Psoas muscle (tissue), 8 donors: ENCODE measurements around the gene BTBD17. TPM values are rescaled to one million over a fixed set of nuclear protein-coding genes. Genes with fewer than 3 reads are reported as not detected.

Source experiments
- ATAC-seq, 4 donors: fragments of 200-7000 bp; cut with Tn5 transposase; one replicate each; pipeline ENCODE4 v1.9.1; 2020; ENCODE audit warnings: moderate library complexity in 3 of 4, mild to moderate bottlenecking in 2 of 4
- DNase-seq, 2 donors: peaks; one replicate each; pipeline ENCODE4 v3.0.0-alpha.2; 2020
- H3K27ac ChIP-seq: fragments of 200-600 bp; one replicate; pipeline ENCODE4 v1.8.0; 2022
- H3K27me3 ChIP-seq, 3 donors: fragments of 200-600 bp in 1 of 3; one replicate each; pipeline versions ENCODE4 v1.6.1 to v1.8.0; 2013 to 2022; ENCODE audit warnings: low read length in 2 of 3, mild to moderate bottlenecking in 2 of 3, moderate library complexity in 1 of 3; ENCODE audit not compliant: insufficient read depth in 3 of 3
- H3K36me3 ChIP-seq, 2 donors: fragments of 200-600 bp in 1 of 2; one replicate each; pipeline versions ENCODE4 v1.6.1 to v1.8.0; 2013 to 2022; ENCODE audit warnings: low read depth in 1 of 2, mild to moderate bottlenecking in 1 of 2, moderate library complexity in 1 of 2; ENCODE audit not compliant: insufficient read depth in 1 of 2
- H3K4me1 ChIP-seq: fragments of 200-600 bp; one replicate; pipeline ENCODE4 v1.8.0; 2022
- H3K4me3 ChIP-seq: fragments of 200-600 bp; one replicate; pipeline ENCODE4 v1.8.0; 2022; ENCODE audit warnings: mild to moderate bottlenecking
- H3K9me3 ChIP-seq: fragments of 200-600 bp; one replicate; pipeline ENCODE4 v1.8.0; 2022
- CTCF ChIP-seq: fragments of 200-600 bp; IDR thresholded peaks from one replicate; pipeline ENCODE4 v1.8.0; 2022; ENCODE audit warnings: antibody characterized with exemption
- WGBS, 3 donors: extraction: QIAGEN DNeasy Blood & Tissue Kit; methylation state at CpG; one replicate each; pipeline versions ENCODE4 v1.1.6 to v1.1.7; 2013; 5-methylcytosine and 5-hydroxymethylcytosine counted together
- intact Hi-C, 2 donors: fragments of 100-400 bp; cut with DNase I; formaldehyde crosslinking; loops; one replicate each; pipeline versions ENCODE4 v1.11.0 to v1.14.2; 2022
- polyA plus RNA-seq, 3 donors: library from polyadenylated mRNA; stranded (reverse); fragments of 200-250 nt; gene quantifications; one replicate each; pipeline ENCODE4 v1.2.3, GENCODE V29; 2013
- total RNA-seq, 4 donors: library from RNA; stranded (reverse); fragmentation: NEBNext Ultra II Directional in 2 of 4; extraction: Animal tissue kit (Norgen Biotek cat#: 25700) in 2 of 4; gene quantifications; one replicate each; pipeline versions ENCODE4 v1.2.1 to v1.2.4, GENCODE V29; 2021 to 2023
- donor health status: healthy with polysubstance abuse.
- donor health status: DM: no; HTN: no; CAD: no; lungs with moderate emphysema.
- donor health status: Bipolar disorder and iron deficiency.
- donor health status: healthy.
- donor health status: DM: yes; HTN: yes; CAD: no.
- donor health status: DM: no; HTN: no; CAD: no.
- donor health status: DM: no; HTN: no; CAD: no.
- donor health status: DM: yes; HTN: yes; CAD: no.

Gene BTBD17
- total and polyA plus RNA-seq, 7 donors, result not detected

- no peak for TF ChIP-seq CTCF
- no peak for ATAC-seq
- intact Hi-C loops, result no loop called here
- no peak overlapping the region for H3K27ac ChIP-seq
- no peak for DNase-seq
- WGBS, 3 donors, result 46 to 51% (median 48%) methylated on average over 10 of the region's 10 CpGs
- no peaks in the 10 kb centered on the region for H3K36me3 ChIP-seq
- H3K4me3 ChIP-seq, result no peak overlapping the region
- H3K4me1 ChIP-seq, result no peaks in the 10 kb centered on the region
- H3K9me3 ChIP-seq, result no peaks in the 10 kb centered on the region
- H3K27me3 ChIP-seq, result no peaks in the 10 kb centered on the region
Measured at GRCh38 chr17:74316220-74316619, 45.4 kb downstream of the BTBD17 start.

GRCh38 chr17:74314877-74315276 lies 46.8 kb downstream of the BTBD17 start:
- ATAC-seq (no peak), DNase-seq (no peak)
- Histone ChIP-seq H3K36me3 (no peaks in the 10 kb centered on the region), H3K27ac (no peak overlapping the region), H3K27me3 (no peaks in the 10 kb centered on the region), H3K9me3 (no peaks in the 10 kb centered on the region), H3K4me1 (no peaks in the 10 kb centered on the region), H3K4me3 (no peak overlapping the region)
- WGBS, 3 donors, result 77 to 86% (median 81%) methylated on average over 15 of the region's 15 CpGs
- intact Hi-C loops, result no loop called here
- no peak for TF ChIP-seq CTCF

GRCh38 chr17:74309902-74310301 lies 51.8 kb downstream of the BTBD17 start:
- Histone ChIP-seq H3K9me3 (no peaks in the 10 kb centered on the region), H3K36me3 (no peaks in the 10 kb centered on the region), H3K27me3 (no peaks in the 10 kb centered on the region), H3K4me1 (no peaks in the 10 kb centered on the region), H3K4me3 (no peak overlapping the region), H3K27ac (no peak overlapping the region)
- DNase-seq (no peak), ATAC-seq (no peak)
- 70 to 86% (median 74%) methylated on average over 12 of the region's 12 CpGs for WGBS, 3 donors
- TF ChIP-seq CTCF, result no peak
- intact Hi-C loops, result no loop called here

- no peak for DNase-seq
- intact Hi-C loops, result no loop called here
- ATAC-seq, result no peak
- Histone ChIP-seq H3K27ac (no peak overlapping the region), H3K4me3 (no peak overlapping the region), H3K27me3 (no peaks in the 10 kb centered on the region), H3K9me3 (no peaks in the 10 kb centered on the region), H3K4me1 (no peaks in the 10 kb centered on the region), H3K36me3 (no peaks in the 10 kb centered on the region)
- no peak for TF ChIP-seq CTCF
- 58 to 63% (median 58%) methylated on average over 15 of the region's 15 CpGs for WGBS, 3 donors
Measured at GRCh38 chr17:74307984-74308773, 53.5 kb downstream of the BTBD17 start.

Other genes with a start within 250 kb of the BTBD17 start
- 1,000 to 10,000 TPM; 1,032 to 1,360 (median 1,076) TPM for gene RPL38, start 158.2 kb downstream of the BTBD17 start, total RNA-seq
- 1,000 to 10,000 TPM; 1,779 to 1,956 (median 1,791) TPM for gene RPL38, start 158.2 kb downstream of the BTBD17 start, polyA plus RNA-seq
- gene TTYH2, start 148.3 kb downstream of the BTBD17 start, total RNA-seq, result 10 to 100 TPM in 1 of 4 donors, 1 to 10 TPM in 3; 5.1 to 16.4 (median 7.7) TPM
- 1 to 10 TPM in 2 of 3 donors, under 1 TPM in 1; 0.89 to 5.1 (median 2.9) TPM for gene TTYH2, start 148.3 kb downstream of the BTBD17 start, polyA plus RNA-seq
- not detected for gene DNAI2, start 87.6 kb downstream of the BTBD17 start, total RNA-seq
- gene DNAI2, start 87.6 kb downstream of the BTBD17 start, polyA plus RNA-seq, result not detected
- under 1 TPM; 0.17 to 0.44 (median 0.29) TPM for gene KIF19, start 35.6 kb downstream of the BTBD17 start, total RNA-seq
- under 1 TPM; 0.13 to 0.30 (median 0.27) TPM for gene KIF19, start 35.6 kb downstream of the BTBD17 start, polyA plus RNA-seq
- gene GPR142, start 5.6 kb upstream of the BTBD17 start, total RNA-seq, result not detected
- gene GPR142, start 5.6 kb upstream of the BTBD17 start, polyA plus RNA-seq, result not detected
- gene GPRC5C, start 70.2 kb upstream of the BTBD17 start, total RNA-seq, result 100 to 1,000 TPM in 2 of 4 donors, 10 to 100 TPM in 2; 57.0 to 123 (median 97.7) TPM
- 10 to 100 TPM; 42.9 to 47.7 (median 44.8) TPM for gene GPRC5C, start 70.2 kb upstream of the BTBD17 start, polyA plus RNA-seq
- gene CD300A, start 104.8 kb upstream of the BTBD17 start, total RNA-seq, result 1 to 10 TPM in 2 of 4 donors, under 1 TPM in 2; 0.54 to 2.4 (median 1.2) TPM
- under 1 TPM; 0.29 to 0.69 (median 0.38) TPM for gene CD300A, start 104.8 kb upstream of the BTBD17 start, polyA plus RNA-seq
- gene CD300LB, start 169.6 kb upstream of the BTBD17 start, total RNA-seq, result under 1 TPM in 2 of 4 donors, not detected in 2; 0.11 to 0.15 TPM
- under 1 TPM in 2 of 3 donors, not detected in 1; 0.01 to 0.05 TPM for gene CD300LB, start 169.6 kb upstream of the BTBD17 start, polyA plus RNA-seq
- gene CD300C, start 184.2 kb upstream of the BTBD17 start, total RNA-seq, result under 1 TPM; 0.32 to 0.44 (median 0.41) TPM
- gene CD300C, start 184.2 kb upstream of the BTBD17 start, polyA plus RNA-seq, result under 1 TPM; 0.03 to 0.27 (median 0.18) TPM
- gene CD300H, start 205.6 kb upstream of the BTBD17 start, total RNA-seq, result not detected
- gene CD300H, start 205.6 kb upstream of the BTBD17 start, polyA plus RNA-seq, result not detected
- not detected for gene CD300LD, start 230.4 kb upstream of the BTBD17 start, total RNA-seq
- not detected for gene CD300LD, start 230.4 kb upstream of the BTBD17 start, polyA plus RNA-seq